Activated CD8-positive, alpha-beta memory T cell treated with anti-CD3 and anti-CD28 coated beads, Interleukin-2, amount 50 U/mL, for 1 hour (primary cell): ENCODE results near the gene KLHDC7B.

Experiments used
- DNase-seq: peaks from one replicate; pipeline ENCODE4 v3.0.0-alpha.2; 2020; ENCODE audit errors: extremely low read depth

Gene KLHDC7B

DNA sequence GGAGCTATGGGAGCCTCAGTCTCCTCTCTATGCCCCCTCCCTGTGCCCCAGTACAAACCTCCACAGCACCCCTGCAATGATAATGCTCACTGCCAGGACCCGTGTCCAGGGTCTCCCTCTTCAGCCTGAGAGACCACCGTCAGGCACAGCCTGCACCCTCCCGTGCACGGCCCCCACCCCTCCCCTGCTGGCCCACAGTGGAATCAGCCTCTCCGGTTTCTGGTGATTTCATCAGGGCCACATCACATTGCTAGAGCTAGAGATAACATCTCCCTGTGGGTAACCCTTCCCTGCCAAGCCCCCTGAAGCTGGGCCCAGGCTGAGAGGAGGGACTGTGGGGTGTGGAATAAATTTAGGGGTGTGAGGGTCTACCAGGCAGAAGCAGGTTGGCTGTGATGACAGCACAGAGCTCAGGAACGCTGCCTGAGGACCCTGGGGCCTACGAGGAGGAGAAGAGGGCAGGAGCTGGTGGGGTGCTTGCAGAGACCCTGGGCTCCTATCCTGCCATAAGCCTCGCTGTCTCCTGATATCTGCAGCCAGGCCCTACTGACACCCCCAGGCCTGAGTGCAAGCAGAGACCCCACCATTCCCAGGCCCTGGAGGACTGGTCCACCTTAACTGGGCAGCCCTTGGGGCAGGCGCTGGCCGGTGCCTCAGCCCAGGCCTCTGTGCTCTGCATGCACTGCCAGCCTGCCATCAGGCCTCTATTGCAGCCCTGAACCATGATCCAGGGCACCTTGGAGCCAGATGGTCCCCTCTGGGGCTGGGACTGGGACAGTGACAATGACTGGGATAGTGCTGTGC is at the start of gene KLHDC7B:
Gene KLHDC7B (plus strand): TSS at position 378 of the 804 bp plus-strand sequence. CDS start 345 bp downstream, at position 723.
- DNase-seq: no peak

- no peak for DNase-seq
Measured at GRCh38 chr22:50497093-50497492, 48.6 kb upstream of the KLHDC7B start.

GRCh38 chr22:50498322-50498890 is 47.3 kb upstream of the KLHDC7B start:
- peak; percentile 29 for DNase-seq

- no peak for DNase-seq
Measured at GRCh38 chr22:50500452-50500851, 45.2 kb upstream of the KLHDC7B start.

DNA sequence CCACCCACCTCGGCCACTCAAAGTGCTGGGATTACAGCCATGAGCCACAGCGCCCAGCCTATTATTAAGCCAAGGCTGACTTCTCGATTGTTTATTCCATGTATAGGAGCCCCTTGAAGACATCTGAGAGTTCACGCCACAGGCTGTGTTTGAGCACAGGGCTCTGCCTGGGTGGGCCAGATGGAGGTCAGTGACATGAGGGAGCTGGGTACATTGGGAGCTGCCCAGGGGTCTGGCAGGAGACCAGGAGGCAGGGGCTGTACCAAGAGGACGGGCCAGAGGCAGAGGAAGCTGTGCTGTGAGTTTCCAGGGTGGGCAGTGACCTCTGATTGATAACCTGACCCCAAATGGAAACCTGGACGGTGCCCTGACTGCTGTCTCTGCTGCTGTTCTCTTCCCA is 43.6 kb upstream of the KLHDC7B start:
- no peak for DNase-seq

DNA sequence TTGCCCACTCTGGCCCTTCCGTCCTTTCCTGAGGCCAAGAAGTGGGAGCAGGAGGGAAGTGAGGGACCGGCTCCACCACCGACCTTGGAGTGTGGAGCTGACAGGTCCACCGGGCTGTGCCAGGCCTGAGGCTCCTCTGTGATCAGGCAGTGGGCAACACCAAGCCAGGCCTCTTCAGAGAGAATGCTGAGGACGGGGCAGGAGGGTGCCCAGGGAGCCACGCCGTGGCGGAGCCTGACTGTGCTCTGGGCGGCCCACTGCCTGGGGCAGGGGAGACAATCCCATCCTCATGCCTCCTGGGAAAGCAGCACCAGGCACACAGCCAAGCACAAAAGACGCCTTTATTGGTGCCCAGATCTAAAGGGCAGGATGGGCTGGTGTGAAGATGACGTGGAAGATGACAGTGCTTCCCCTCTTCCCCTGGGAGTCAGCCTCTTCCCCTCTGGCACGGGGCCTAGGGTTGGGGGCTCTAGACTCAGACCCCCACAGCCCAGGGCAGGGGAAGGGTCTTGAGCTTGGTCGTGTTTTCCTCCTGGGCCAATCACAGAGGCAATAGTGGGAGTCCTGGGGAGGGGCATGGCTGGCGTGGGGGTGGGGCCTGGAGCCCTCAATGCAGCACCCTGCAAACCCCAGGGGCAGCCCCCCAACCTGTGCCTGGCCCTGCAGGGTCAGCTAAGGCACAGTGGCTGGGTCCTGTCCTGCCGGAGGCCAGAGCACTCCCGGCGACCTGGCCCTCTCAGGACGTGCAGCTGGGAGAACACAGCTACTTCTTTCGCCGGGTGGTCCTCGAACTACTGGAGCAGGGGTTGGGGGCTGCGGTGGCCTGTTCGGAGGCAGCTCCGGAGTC is 42.8 kb upstream of the KLHDC7B start:
- DNase-seq: no peak

DNA sequence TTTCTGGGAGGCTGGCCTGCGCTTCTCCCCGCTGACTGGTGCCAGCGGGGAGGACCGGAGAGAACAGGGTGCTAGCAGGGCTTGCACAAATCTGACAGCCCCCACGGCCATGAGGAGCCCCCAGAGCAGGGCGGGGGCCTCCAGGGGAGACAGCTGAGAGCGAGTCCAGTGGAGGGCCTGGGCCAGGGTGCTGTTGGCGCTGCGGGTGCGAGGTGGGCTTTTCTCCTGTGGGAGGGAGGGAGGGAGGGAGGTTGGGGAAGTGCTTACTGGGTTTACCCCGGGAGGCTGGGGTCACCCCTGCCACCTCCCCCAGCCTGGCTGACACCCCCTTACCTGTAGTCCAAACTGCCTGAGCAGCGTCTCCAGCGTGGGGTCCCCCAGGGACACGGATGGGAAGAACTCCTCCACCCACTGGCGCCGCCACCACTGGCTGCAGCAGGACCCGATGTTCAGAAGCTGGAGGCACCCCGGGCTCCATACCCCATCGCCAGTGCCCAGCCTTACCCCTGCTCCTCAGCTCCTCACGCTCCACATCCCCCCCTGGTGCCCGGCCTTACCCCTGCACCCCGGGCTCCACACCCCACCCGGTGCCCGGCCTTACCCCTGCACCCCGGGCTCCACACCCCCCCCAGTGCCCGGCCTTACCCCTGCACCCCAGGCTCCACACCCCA is 42.1 kb upstream of the KLHDC7B start:
- no peak for DNase-seq

- DNase-seq: no peak
Measured at GRCh38 chr22:50504369-50505211, 41.1 kb upstream of the KLHDC7B start.

GRCh38 chr22:50505276-50505775 is 40.4 kb upstream of the KLHDC7B start:
- DNase-seq: no peak

DNA sequence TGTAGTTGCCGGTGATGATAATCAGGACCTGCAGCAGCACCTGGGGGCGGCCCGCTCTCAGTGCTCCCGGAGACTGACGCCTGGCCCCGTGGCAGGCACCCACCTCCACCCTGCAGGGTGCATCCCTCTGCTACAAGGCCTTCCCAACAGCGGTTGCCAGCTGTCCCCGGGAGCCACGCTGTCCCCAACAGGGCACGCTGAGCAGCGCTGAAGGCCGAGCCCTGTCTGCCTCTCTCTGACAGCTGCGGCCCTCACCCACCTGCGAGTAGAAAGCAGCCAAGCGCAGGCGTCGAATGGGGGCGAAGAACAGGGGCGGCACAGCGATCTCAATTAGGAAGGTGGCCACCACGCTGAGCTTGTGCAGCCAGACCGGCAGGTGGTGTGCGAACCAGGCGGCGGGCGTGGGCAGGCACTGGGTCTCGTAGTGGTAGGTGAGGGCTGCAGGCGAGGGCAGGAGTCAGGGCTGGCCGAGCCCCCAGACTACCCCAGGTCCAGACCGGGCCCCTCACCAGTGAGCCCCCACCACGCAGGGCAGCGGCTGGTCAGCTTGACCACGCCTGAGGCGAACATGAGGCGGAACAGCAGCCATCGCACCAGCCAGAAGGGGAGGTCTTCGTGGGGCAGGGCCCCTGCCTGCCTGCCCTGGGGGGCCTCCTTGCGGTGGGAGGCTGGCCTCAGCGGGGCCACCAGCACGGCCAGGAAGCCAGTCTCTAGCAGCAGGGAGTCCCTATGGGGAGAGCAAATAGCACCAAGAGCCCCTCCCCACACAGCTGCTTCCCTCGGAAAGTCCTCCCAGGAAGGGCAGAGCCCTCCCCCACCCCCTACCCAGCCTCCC is 39.7 kb upstream of the KLHDC7B start:
- DNase-seq: no peak

GRCh38 chr22:50506611-50507420 is 38.9 kb upstream of the KLHDC7B start:
- DNase-seq: no peak

DNA sequence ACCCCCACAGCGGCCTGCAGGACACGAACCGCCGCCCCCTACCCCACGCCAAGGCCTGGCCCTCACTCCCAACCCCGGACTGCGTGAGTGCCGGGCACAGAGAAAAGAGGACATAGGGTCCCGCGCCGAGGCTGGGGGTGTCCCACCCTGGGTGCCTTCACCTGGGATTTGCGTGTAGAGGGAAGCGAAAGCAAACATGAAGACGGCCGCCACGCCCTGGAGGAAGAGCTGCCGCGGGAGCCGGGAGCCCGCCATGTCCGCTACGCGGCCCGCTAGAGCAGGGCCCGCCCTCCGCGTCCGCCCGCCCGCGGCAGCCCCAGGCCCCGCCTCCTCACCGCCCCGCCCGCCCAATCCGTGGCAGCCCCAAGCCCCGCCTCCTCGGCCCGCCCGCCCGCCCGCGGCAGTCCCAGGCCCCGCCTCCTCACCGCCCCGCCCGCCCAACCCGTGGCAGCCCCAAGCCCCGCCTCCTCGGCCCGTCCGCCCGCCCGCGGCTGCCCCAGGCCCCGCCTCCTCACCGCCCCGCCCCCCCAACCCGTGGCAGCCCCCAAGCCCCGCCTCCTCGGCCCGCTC is 38.2 kb upstream of the KLHDC7B start, which contains the start of gene LMF2:
Gene LMF2 (minus strand): TSS at position 282 of the 570 bp plus-strand sequence. CDS start 27 bp downstream, at position 255.
- peak; percentile 81 for DNase-seq

GRCh38 chr22:50507991-50508884 is 37.5 kb upstream of the KLHDC7B start, which contains the start of gene NCAPH2:
TSS of gene NCAPH2 (plus strand) at chr22:50508224. CDS start at chr22:50508338, 114 bp downstream.
- peak; percentile 94 for DNase-seq

DNA sequence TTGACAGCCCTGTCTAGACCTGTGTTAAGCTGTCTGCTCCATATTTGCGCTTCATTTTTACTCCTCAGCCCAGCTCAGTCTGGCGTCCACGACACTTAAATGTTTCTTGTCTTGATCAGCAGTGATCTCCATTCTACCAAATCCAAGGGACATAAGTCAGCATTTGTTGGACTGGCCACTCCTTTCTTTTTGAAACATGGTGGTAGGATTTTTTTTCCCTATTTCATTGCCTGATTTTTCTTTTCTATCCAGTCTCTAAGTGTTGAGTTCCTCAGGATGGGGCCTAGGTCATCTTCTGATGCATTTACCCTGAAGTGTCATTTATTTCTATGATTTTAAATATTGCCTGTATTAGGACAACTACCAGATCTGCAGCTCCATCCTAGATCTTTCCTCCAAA is 36.8 kb upstream of the KLHDC7B start:
- no peak for DNase-seq

DNA sequence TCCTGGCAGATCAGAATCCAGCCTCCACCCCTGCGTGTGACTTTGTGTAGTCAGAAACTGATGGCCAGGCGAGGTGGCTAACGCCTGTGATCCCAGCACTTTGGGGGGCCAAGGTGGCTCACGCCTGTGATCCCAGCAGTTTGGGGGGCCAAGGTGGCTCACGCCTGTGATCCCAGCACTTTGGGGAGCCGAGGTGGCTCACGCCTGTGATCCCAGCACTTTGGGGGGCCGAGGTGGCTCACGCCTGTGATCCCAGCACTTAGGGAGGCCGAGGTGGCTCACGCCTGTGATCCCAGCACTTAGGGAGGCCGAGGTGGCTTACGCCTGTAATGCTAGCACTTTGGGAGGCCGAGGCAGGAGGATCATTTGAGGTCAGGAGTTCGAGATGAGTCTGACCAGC is 32.5 kb upstream of the KLHDC7B start:
- DNase-seq: no peak

- no peak for DNase-seq
Measured at GRCh38 chr22:50516068-50516467, 29.6 kb upstream of the KLHDC7B start.

GRCh38 chr22:50516891-50517290 is 28.8 kb upstream of the KLHDC7B start:
- DNase-seq: no peak
